Occipital lobe (tissue), 2 donors: ENCODE measurements around the gene RHOT2. TPM values are rescaled to one million over a fixed set of nuclear protein-coding genes. Genes with fewer than 3 reads are reported as not detected.

Experiments used
- DNase-seq: peaks from one replicate; lab custom pipeline; 2025; lab: John Stamatoyannopoulos, UW
- total RNA-seq: library from RNA; depleted of rRNA; stranded (reverse); fragments of >200 nt; gene quantifications from one replicate; pipeline ENCODE4 v1.2.3, GENCODE V29; 2014

RHOT2 gene
- total RNA-seq, 1 donor from 2014 or later, result 20.9 TPM

- no peak for DNase-seq
Observed at GRCh38 chr16:669666-670065, 1.7 kb downstream of the RHOT2 start.

DNA sequence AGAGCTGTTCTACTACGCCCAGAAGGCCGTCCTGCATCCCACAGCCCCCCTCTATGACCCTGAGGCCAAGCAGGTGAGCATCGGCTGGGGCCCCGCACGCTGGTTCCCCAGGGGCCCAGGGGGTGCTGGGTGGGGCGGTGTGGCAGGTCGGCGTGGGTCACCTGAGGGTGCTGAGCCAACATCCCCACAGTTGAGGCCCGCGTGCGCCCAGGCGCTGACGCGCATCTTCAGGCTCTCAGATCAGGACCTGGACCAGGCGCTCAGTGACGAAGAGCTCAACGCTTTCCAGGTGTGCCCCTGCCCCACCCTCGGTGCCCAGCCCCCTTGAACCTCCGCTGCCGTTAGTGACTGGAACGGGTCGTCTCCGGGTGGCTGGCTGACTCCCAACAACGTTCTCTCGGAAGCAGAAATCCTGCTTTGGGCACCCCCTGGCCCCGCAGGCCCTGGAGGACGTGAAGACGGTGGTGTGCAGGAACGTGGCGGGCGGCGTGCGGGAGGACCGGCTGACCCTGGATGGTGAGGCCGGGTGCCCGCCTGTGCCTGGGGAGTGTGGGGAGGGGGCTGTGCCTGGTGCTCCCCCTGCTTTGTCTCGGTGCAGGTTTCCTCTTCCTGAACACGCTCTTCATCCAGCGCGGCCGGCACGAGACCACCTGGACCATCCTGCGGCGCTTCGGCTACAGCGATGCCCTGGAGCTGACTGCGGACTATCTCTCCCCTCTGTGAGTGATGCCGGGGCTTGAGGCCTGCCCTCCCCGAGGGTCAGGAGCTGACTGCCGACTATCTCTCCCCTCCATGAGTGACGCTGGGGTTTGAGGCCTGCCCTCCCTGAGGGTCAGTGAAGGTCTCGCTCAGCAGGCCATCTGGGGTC, 2.8 kb downstream of the RHOT2 start:
- DNase-seq, result no peak

DNA sequence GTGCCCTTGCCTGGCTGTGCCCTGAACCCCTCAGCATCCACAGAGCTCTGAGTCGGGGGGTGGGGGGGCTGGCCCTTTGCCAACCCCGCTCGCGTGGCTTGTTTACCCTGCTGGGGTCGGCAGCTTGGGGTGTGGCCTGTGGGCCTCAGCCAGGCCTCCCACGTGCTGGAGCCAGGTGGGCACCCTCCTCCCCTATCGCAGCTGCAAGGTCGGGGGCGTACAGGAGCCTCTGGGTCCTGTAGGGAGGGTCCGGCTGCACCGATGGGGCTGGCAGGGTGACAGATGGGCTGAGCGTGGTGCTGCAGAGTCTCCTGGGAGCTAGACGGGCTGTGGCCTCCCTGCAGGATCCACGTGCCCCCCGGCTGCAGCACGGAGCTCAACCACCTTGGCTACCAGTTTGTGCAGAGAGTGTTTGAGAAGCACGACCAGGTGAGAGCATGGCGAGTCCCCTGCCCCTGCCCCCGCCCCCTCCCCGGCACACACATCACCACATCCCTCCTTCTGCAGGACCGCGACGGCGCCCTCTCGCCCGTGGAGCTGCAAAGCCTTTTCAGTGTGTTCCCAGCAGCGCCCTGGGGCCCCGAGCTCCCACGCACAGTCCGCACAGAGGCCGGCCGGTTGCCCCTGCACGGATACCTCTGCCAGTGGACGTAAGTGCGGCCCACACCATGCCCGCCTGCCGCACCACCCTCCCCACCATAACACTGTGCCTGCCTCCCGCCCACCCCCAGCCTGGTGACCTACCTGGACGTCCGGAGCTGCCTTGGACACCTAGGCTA, 3.6 kb downstream of the RHOT2 start:
- no peak for DNase-seq

DNA sequence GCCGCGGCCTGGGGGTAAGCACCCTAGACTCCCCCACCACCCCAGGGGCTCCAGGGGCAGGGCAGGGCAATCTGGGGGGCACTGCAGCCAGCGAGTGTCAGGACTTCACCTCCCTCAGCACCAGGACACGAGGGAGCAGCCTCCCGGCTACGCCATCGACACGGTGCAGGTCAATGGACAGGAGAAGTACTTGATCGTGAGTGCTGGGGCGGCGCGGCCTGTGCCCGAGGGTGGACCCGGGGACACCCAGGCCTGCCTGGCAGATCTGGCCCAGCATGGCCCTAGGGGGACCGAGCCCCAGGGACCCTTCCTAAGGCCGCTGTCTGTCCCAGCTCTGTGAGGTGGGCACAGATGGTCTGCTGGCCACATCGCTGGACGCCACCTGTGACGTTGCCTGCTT, 4.4 kb downstream of the RHOT2 start:
- no peak for DNase-seq

DNA sequence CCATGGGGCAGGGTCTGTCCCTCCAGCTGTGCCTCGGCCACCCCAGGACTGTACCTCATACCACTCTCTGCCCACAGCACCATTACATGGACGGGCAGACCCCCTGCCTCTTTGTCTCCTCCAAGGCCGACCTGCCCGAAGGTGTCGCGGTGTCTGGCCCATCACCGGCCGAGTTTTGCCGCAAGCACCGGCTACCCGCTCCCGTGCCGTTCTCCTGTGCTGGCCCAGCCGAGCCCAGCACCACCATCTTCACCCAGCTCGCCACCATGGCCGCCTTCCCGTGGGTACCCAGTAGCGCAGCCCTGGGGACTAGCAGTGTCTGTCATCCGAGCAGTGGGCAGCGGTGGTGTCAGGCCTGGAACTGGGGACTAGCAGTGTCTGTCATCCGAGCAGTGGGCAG, 4.9 kb downstream of the RHOT2 start:
- no peak for DNase-seq

DNA sequence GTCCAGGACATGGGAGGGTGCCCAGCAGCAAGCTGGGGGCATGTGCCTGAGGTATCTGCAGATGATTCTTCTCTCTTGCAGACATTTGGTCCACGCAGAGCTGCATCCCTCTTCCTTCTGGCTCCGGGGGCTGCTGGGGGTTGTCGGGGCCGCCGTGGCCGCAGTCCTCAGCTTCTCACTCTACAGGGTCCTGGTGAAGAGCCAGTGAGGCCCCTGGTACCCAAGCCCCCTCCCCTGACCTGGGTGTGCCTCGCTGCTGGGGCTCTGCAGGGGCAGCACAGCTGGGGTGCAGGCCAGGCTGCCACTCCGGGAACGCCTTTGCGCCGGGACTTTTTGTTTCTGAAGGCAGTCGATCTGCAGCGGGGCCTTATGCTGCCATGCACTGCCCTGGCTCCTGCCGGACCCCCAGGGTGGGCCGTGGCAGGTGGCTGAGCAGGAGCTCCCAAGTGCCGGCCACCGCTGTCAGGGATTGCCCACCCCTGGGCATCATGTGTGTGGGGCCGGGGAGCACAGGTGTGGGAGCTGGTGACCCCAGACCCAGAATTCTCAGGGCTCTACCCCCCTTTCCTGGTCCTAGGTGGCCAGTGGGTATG, 5.6 kb downstream of the RHOT2 start:
- no peak for DNase-seq

GRCh38 chr16:674214-674881, 6.4 kb downstream of the RHOT2 start:
- DNase-seq, result no peak

DNA sequence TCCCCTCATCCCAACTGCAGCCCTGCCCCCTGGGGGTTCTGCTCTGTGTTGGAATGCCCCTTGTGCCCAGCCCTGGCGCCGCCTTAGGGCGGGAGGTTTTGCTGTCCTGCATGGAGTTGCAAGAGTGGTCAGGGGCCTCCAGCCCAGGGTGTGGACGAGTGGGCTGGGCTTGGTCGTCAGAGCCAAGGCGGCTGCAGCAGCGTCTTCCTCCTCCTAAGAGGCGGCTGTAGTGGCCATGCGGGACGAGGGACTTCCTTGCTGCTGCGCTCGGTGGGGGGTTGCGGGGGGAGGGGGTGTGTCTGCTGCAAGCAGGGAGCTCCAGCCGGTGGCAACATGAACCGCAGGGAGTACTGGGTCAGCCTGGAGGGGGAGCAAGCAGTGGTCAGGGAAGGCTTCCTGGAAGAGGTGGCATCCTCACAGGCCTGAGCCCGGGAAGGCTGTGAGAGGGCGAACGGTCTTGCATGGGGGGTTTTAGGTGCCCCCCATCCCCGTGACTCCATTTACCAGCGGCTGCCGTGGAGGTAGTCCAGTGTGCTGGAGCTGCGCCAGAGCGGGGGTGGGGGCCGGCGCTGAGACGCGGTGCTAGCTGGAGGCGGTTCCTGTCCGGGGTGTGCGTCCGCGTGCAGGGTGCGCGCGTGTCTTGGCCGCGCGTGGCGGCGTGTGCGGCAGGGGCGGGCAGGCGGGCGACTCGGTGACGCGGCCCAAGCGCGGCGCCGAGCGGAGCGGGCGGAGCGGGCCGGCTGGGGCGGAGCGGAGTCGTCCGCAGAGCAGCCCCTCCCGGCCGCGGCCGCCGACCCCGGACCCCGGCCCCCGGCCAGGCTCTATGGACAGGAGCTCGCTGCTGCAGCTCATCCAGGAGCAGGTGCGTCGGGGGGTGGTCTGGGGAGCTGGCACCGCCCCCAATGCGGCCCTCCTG, 7.3 kb downstream of the RHOT2 start, which contains the start of gene RHBDL1:
RHBDL1 (plus strand) TSS at position 704 of the 916 bp plus-strand sequence; CDS start at position 824, 120 bp downstream.
- peak; percentile 50 for DNase-seq

GRCh38 chr16:675884-676564, 8.1 kb downstream of the RHOT2 start:
- no peak for DNase-seq

DNA sequence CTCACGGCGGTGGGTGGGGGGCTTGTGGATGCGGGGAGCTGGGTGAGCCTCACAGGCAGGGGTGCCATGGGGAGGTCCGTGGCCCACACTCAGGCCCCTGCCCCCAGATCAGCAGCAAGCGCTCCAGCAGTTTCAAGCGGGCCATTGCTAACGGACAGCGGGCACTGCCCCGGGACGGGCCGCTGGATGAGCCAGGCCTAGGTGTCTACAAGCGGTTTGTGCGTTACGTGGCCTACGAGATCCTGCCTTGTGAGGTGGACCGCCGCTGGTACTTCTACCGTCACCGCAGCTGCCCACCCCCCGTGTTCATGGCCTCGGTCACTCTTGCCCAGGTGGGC, 8.6 kb downstream of the RHOT2 start:
- DNase-seq, result no peak

- no peak for DNase-seq
Observed at GRCh38 chr16:676913-677312, 9.0 kb downstream of the RHOT2 start.

GRCh38 chr16:677316-678190, 9.6 kb downstream of the RHOT2 start:
- no peak for DNase-seq

DNA sequence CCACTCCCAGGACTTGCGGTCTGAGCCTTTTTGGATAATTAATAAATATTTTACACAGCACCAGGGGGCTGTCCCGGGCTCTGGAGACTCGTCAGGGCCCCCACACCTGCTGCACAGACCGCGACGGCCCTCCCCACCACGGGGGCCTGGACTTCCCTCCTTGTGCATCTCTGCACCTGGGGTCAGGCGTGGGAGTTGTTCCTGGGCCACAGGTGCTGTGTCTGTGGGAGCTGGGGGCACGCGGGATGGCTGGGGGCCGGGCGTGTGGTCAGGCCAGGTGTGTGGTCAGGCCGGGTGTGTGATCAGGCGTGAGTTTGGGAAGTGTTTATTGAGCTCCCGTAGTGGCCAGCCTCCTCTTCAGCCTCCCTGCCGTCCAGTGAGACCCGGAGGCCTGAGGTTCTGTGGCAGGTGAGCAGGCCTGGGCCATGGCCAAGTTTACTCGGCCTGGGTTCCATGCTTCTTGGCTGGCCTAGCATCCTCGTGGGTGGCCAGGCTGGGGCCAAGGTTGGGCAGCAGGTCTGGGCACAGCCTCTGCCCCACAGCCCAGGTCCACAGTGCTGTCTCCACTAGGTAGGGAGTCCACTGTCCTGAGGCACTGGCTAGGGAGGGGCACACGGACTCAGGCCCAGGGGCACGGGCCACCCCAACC, 10.4 kb downstream of the RHOT2 start:
- no peak for DNase-seq

DNA sequence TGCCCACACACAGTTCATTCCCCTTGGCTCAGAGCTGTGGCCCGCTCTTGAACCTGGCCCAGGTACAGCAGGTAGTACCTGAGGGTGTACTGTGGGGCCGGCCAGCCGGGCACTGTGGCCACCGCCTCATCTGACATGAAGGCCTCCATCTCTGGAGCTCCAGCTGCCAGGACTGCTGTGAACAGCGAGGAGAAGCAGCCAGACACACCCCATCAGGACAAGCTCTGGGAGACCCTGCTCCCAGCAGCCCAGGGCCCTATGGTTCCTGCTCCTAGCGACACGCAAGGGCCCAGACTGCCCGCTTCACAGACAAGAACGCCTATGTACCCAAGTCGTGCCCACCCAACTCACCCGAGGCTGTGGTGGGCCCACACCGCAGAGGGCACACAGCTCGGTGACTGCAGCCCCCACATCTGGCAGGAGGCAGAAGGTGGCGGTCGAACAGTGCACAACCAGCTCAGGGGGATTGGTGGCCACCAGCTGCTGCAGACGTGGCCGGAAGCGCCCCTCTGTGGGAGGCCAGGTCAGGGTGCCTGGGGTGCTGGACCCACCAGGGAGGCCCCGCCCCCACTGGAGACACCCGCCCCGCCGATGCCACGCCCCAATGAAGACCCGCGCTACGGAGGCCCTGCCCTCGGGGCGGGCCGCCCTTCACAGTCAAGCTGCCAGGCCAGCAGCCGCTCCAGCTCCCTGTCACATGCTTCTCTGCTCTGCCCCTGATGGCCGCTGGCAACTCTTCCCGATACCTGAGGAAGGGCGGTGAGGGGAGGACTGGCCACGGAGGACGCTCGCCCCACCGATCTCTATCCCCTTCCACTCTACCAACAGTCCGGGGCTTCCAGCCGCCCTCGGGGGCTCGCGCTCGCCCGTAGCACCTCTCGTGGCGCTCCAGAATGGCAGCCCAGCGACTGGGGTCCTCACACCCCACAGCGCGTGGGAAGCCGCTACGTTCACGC, 11.2 kb downstream of the RHOT2 start:
- peak; percentile 38 for DNase-seq

DNA sequence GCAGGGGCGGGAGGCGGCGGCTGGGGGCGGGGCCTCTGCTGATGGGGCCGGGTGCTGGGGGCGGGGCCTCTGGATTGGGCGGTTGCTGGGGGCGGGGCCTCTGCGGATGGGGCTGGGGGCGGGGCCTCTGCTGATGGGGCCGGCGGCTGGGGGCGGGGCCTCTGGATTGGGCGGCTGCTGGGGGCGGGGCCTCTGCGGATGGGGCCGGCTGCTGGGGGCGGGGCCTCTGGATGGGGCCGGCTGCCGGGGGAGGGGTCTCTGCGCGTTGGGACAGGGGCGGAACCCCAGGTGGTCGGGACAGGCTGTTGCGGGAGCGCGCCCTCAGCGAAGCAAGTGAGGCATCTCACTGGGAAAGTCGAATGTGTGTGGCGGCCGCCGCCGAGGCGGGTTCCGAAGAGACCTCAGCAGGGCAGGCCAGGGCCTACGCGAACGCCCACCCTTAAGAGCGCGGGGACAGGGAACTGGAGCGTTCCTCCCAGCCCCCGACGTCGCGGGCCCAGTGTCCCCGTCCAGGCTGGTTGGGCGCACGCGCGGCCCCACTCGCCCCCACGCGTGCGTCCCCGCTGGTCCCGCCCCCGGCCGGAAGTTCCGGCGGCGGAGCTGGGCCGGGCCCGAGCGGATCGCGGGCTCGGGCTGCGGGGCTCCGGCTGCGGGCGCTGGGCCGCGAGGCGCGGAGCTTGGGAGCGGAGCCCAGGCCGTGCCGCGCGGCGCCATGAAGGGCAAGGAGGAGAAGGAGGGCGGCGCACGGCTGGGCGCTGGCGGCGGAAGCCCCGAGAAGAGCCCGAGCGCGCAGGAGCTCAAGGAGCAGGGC, 12.1 kb downstream of the RHOT2 start, which contains the start of gene STUB1:
STUB1 (plus strand) TSS at position 597 of the 811 bp plus-strand sequence; CDS start at position 713, 116 bp downstream.
- DNase-seq, result peak; percentile 90

- no peak for DNase-seq
Observed at GRCh38 chr16:680625-680945, 12.7 kb downstream of the RHOT2 start.
